Epithelial cell of esophagus (primary cell): ENCODE results near the gene EIF3B.

Experiments
- DNase-seq: peaks from one replicate; pipeline ENCODE4 v3.0.0; 2010; ENCODE audit warnings: low read depth
- H3K4me3 ChIP-seq: 2 replicates; pipeline ENCODE4 v1.5.1; 2011; ENCODE audit warnings: mild to moderate bottlenecking, low read length, control low read depth
- CTCF ChIP-seq: IDR thresholded peaks from 2 replicates; pipeline ENCODE4 v1.5.1; 2011; ENCODE audit warnings: low read depth, mild to moderate bottlenecking, low read length, control low read depth, inconsistent platforms; ENCODE audit not compliant: insufficient read depth; ENCODE audit errors: missing control alignments

The EIF3B gene

GRCh38 chr7:2402687-2403013 is 48.0 kb downstream of the EIF3B start:
- no peak for TF ChIP-seq CTCF
- DNase-seq: no peak
- peak overlapping the region; percentile 72 for H3K4me3 ChIP-seq

GRCh38 chr7:2403014-2403717 is 48.5 kb downstream of the EIF3B start, which contains the start of gene CHST12:
Gene CHST12, plus strand, starts transcription at chr7:2403611. Its CDS starts 29,029 bp downstream, at chr7:2432640.
- no peak for TF ChIP-seq CTCF
- peak; percentile 94 for DNase-seq
- peak within 1 kb of the TSS; percentile 72 for H3K4me3 ChIP-seq

GRCh38 chr7:2403718-2404648 is 49.4 kb downstream of the EIF3B start:
- peak; percentile 34 for DNase-seq
- peak overlapping the region; percentile 67 for H3K4me3 ChIP-seq
- TF ChIP-seq CTCF: no peak

- no peak for TF ChIP-seq CTCF
- H3K4me3 ChIP-seq: peak overlapping the region; percentile 67
- DNase-seq: no peak
Measured at GRCh38 chr7:2404714-2405119, 50.1 kb downstream of the EIF3B start.

GRCh38 chr7:2405201-2405600 is 50.6 kb downstream of the EIF3B start:
- no peak for TF ChIP-seq CTCF
- no peak for DNase-seq
- no peak overlapping the region for H3K4me3 ChIP-seq

- DNase-seq: no peak
- H3K4me3 ChIP-seq: no peak overlapping the region
- TF ChIP-seq CTCF: no peak
Measured at GRCh38 chr7:2405601-2406345, 51.1 kb downstream of the EIF3B start.
